Measurements from ENCODE around the gene MB21D2.

The MB21D2 gene

GRCh38 chr3:192881159-192881786, 36.4 kb downstream of the MB21D2 start:
- TF ChIP-seq SIN3A (IDR thresholded peaks at IDR 0.05; ENCODE audit: borderline replicate concordance, insufficient read depth, low read length) (no peak), POLR2AphosphoS5 (IDR thresholded peaks at IDR 0.05; ENCODE audit: low read depth, low read length) (no peak), FOXP2 (optimal IDR thresholded peaks at IDR 0.05; ENCODE audit: borderline replicate concordance, extremely low read depth, extremely low read length, insufficient read depth) (no peak), REST (IDR thresholded peaks at IDR 0.05; ENCODE audit: insufficient read depth in 1 of 2, low read depth in 2 of 2, low read length in 2 of 2) (no peak), TAF1 (IDR thresholded peaks at IDR 0.05; ENCODE audit: borderline replicate concordance, insufficient read depth, low read length) (no peak)

DNA sequence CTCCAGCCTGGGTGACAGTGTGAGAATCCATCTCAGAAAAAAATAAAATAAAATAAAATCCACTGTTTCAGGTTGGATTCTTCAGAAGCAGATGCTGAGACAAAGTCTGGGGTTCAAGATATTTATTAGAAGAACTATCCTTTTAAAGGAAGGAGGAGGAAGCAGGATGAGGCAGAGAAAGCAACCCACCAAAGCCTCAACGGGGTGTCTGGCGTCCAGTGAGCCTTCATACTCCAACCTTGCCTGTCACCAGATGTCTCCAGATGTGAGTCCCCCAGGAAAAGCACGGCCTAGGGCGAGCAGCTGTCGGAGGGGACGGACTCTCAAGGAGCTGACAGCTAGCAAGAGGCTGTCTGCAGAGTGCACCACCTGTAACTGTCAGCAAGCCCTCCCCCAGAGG, 37.3 kb downstream of the MB21D2 start:
- TF ChIP-seq SIN3A (IDR thresholded peaks at IDR 0.05; ENCODE audit: borderline replicate concordance, insufficient read depth, low read length) (no peak), TAF1 (IDR thresholded peaks at IDR 0.05; ENCODE audit: borderline replicate concordance, insufficient read depth, low read length) (no peak)

- TF ChIP-seq REST (IDR thresholded peaks at IDR 0.05; ENCODE audit: insufficient read depth in 1 of 2, low read depth in 2 of 2, low read length in 2 of 2) (no peak), TAF1 (IDR thresholded peaks at IDR 0.05; ENCODE audit: borderline replicate concordance, insufficient read depth, low read length) (no peak), POLR2AphosphoS5 (IDR thresholded peaks at IDR 0.05; ENCODE audit: low read depth, low read length) (no peak), SIN3A (IDR thresholded peaks at IDR 0.05; ENCODE audit: borderline replicate concordance, insufficient read depth, low read length) (no peak), FOXP2 (optimal IDR thresholded peaks at IDR 0.05; ENCODE audit: borderline replicate concordance, extremely low read depth, extremely low read length, insufficient read depth) (no peak)
Measured at GRCh38 chr3:192879346-192880031, 38.2 kb downstream of the MB21D2 start.

DNA sequence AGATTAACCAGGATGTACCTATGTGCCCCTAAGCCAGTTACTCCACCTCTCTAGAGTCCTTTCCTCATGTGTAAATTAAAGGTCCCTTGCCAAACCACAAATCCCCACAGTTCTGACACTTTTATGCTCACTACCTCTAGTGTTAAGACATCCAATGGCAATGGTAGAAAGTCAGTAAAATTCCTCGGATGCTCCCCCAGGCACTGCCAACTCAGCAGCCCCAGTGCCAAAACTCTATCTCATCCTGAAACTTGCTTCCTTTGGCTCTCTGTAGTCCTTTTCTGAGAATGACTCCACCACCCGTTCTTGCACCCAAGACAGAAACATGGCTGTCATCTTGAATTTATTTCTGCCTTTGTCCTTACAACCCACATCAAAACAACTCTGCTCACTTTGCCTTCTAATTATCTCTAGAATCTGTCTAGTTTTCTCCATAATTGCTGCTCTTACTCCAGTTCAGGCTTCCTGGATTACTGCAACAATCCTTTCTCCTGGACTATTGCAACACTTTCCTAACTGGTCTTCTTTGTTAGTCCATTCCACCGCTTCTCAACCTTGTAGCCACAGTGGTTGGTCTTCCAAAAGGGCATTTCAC, 41.6 kb downstream of the MB21D2 start:
- TF ChIP-seq POLR2AphosphoS5 (IDR thresholded peaks at IDR 0.05; ENCODE audit: low read depth, low read length) = no peak
- no peak for TF ChIP-seq TAF1 (IDR thresholded peaks at IDR 0.05; ENCODE audit: borderline replicate concordance, insufficient read depth, low read length)
- TF ChIP-seq FOXP2 (optimal IDR thresholded peaks at IDR 0.05; ENCODE audit: borderline replicate concordance, extremely low read depth, extremely low read length, insufficient read depth) = no peak
- no peak for TF ChIP-seq SIN3A (IDR thresholded peaks at IDR 0.05; ENCODE audit: borderline replicate concordance, insufficient read depth, low read length)
- no peak for TF ChIP-seq REST (IDR thresholded peaks at IDR 0.05; ENCODE audit: insufficient read depth in 1 of 2, low read depth in 2 of 2, low read length in 2 of 2)

- no peak for TF ChIP-seq SIN3A (IDR thresholded peaks at IDR 0.05; ENCODE audit: borderline replicate concordance, insufficient read depth, low read length)
- no peak for TF ChIP-seq FOXP2 (optimal IDR thresholded peaks at IDR 0.05; ENCODE audit: borderline replicate concordance, extremely low read depth, extremely low read length, insufficient read depth)
- no peak for TF ChIP-seq REST (IDR thresholded peaks at IDR 0.05; ENCODE audit: insufficient read depth in 1 of 2, low read depth in 2 of 2, low read length in 2 of 2)
- TF ChIP-seq POLR2AphosphoS5 (IDR thresholded peaks at IDR 0.05; ENCODE audit: low read depth, low read length) = no peak
- no peak for TF ChIP-seq TAF1 (IDR thresholded peaks at IDR 0.05; ENCODE audit: borderline replicate concordance, insufficient read depth, low read length)
Measured at GRCh38 chr3:192870822-192871221, 46.8 kb downstream of the MB21D2 start.
